SK-N-SH (cell line): ENCODE results near the gene KMT2B. TPM values are rescaled to one million over a fixed set of nuclear protein-coding genes. Genes with fewer than 3 reads are reported as not detected.

ENCODE experiments used
- CTCF ChIA-PET: fragments of 300-600, 350-600 bp; formaldehyde crosslinking; extraction: SDS; loops from one replicate; lab custom pipeline; 2021; lab: Yijun Ruan, JAX
- POLR2A ChIA-PET: fragments of 350-600 bp; sonication (Branson Sonifier 250); formaldehyde crosslinking; extraction: SDS; loops from one replicate; lab custom pipeline; 2020; ENCODE audit warnings: antibody characterized with exemption, inconsistent platforms; lab: Yijun Ruan, JAX
- DNase-seq: peaks from one replicate; pipeline ENCODE4 v3.0.0; 2012
- H2AFZ ChIP-seq: fragments of 200-600 bp; sonication (generic); 2 replicates; pipeline ENCODE4 v1.8.1; 2016; ENCODE audit warnings: antibody characterized with exemption, mild to moderate bottlenecking, low read depth
- H3F3A ChIP-seq: fragments of 200-600 bp; sonication (generic); replicated peaks from 2 replicates; pipeline ENCODE3; 2016; ENCODE audit warnings: antibody characterized with exemption, mild to moderate bottlenecking; ENCODE audit not compliant: insufficient read depth
- H3K27ac ChIP-seq, 2 experiments: fragments of 200-500 bp in 1 of 2; fragments of 200-600 bp in 1 of 2; sonication (Bioruptor generic) in 1 of 2; sonication (generic), shearing (Covaris generic) in 1 of 2; 2 replicates each; pipeline versions ENCODE4 v1.5.1 to v1.6.1; 2014 to 2016; ENCODE audit warnings: low read depth in 2 of 2, inconsistent platforms in 1 of 2, low read length in 1 of 2, mild to moderate bottlenecking in 1 of 2, mixed read lengths in 1 of 2
- H3K27me3 ChIP-seq: fragments of 200-600 bp; sonication (generic), shearing (Covaris generic); 2 replicates; pipeline ENCODE4 v1.6.1; 2016; ENCODE audit warnings: mixed run types; ENCODE audit not compliant: insufficient read depth
- H3K36me3 ChIP-seq, 2 experiments: fragments of 200-500 bp in 1 of 2; fragments of 200-600 bp in 1 of 2; sonication (Bioruptor generic) in 1 of 2; sonication (generic) in 1 of 2; replicated peaks in 1 of 2; 2 replicates each; pipeline versions ENCODE3 to v1.5.1; 2014 to 2016; ENCODE audit warnings: low read length in 1 of 2, mild to moderate bottlenecking in 1 of 2; ENCODE audit not compliant: insufficient read depth in 2 of 2, control insufficient read depth in 1 of 2
- H3K4me1 ChIP-seq, 2 experiments: fragments of 200-500 bp in 1 of 2; fragments of 200-600 bp in 1 of 2; sonication (Bioruptor generic) in 1 of 2; sonication (generic), shearing (Covaris generic) in 1 of 2; 2 replicates each; pipeline versions ENCODE4 v1.5.1 to v1.6.1; 2014 to 2016; ENCODE audit warnings: low read depth in 1 of 2, low read length in 1 of 2, mixed run types in 1 of 2; ENCODE audit not compliant: insufficient read depth in 2 of 2, control insufficient read depth in 1 of 2
- H3K4me2 ChIP-seq: fragments of 200-600 bp; sonication (generic), shearing (Covaris generic); 2 replicates; pipeline ENCODE4 v1.6.1; 2017; ENCODE audit warnings: mixed run types
- H3K4me3 ChIP-seq, 2 experiments: fragments of 200-500 bp in 1 of 2; fragments of 200-600 bp in 1 of 2; sonication (Bioruptor generic) in 1 of 2; sonication (generic), shearing (Covaris generic) in 1 of 2; 2 replicates each; pipeline versions ENCODE4 v1.5.1 to v1.8.1; 2014 to 2016; ENCODE audit warnings: low read depth in 2 of 2, inconsistent platforms in 1 of 2, low read length in 1 of 2, mild to moderate bottlenecking in 1 of 2, mixed read lengths in 1 of 2, moderate library complexity in 1 of 2
- H3K79me2 ChIP-seq: fragments of 200-600 bp; sonication (generic); 2 replicates; pipeline ENCODE4 v1.8.1; 2017; ENCODE audit warnings: mild to moderate bottlenecking; ENCODE audit not compliant: insufficient read depth
- H3K9ac ChIP-seq: fragments of 200-600 bp; sonication (generic); 2 replicates; pipeline ENCODE4 v1.6.1; 2017; ENCODE audit warnings: mixed run types
- H3K9me2 ChIP-seq: fragments of 200-600 bp; sonication (generic); 2 replicates; pipeline ENCODE4 v1.6.1; 2017; ENCODE audit warnings: mixed run types
- H3K9me3 ChIP-seq: fragments of 200-600 bp; sonication (generic); 2 replicates; pipeline ENCODE4 v1.6.1; 2017; ENCODE audit warnings: mixed run types, mild to moderate bottlenecking, moderate library complexity
- H4K20me1 ChIP-seq: fragments of 200-600 bp; sonication (generic); 2 replicates; pipeline ENCODE4 v1.6.1; 2017; ENCODE audit warnings: mild to moderate bottlenecking, mixed run types; ENCODE audit not compliant: insufficient read depth
- CHD2 ChIP-seq: fragments of 150-350 bp; IDR thresholded peaks from 2 replicates; pipeline ENCODE4 v1.6.1; 2018; ENCODE audit warnings: low read length; ENCODE audit not compliant: partially characterized antibody
- EZH2phosphoT487 ChIP-seq: fragments of 200-600 bp; sonication (generic); IDR thresholded peaks from 2 replicates; pipeline ENCODE4 v1.6.1; 2017; ENCODE audit warnings: low read depth, mixed run types, mild to moderate bottlenecking, antibody characterized with exemption, moderate library complexity, borderline replicate concordance
- FOXJ3 ChIP-seq: sonication (generic); formaldehyde crosslinking; IDR thresholded peaks from 2 replicates; pipeline ENCODE4 v1.5.1; 2020; ENCODE audit warnings: mild to moderate bottlenecking, missing genetic modification reagents
- FOXM1 ChIP-seq: IDR thresholded peaks from 2 replicates; pipeline ENCODE4 v1.4.0; 2012; ENCODE audit warnings: low read depth, mild to moderate bottlenecking
- MXI1 ChIP-seq: IDR thresholded peaks from 2 replicates; pipeline ENCODE4 v1.6.1; 2012; ENCODE audit warnings: mild to moderate bottlenecking, low read depth, low read length, improper control_type of control experiment
- NFIC ChIP-seq: IDR thresholded peaks from 2 replicates; pipeline ENCODE4 v1.4.0; 2012; ENCODE audit warnings: borderline replicate concordance
- NRF1 ChIP-seq: IDR thresholded peaks from 2 replicates; pipeline ENCODE4 v1.6.1; 2012; ENCODE audit warnings: low read depth, mild to moderate bottlenecking, low read length
- POLR2AphosphoS5 ChIP-seq: IDR thresholded peaks from 2 replicates; pipeline ENCODE4 v1.6.1; 2012; ENCODE audit warnings: low read depth, low read length
- RXRA ChIP-seq: IDR thresholded peaks from 2 replicates; pipeline ENCODE4 v1.4.0; 2012; ENCODE audit warnings: low read depth, mild to moderate bottlenecking, borderline replicate concordance
- SMC3 ChIP-seq: IDR thresholded peaks from 2 replicates; pipeline ENCODE4 v1.6.1; 2012; ENCODE audit warnings: low read depth, low read length, improper control_type of control experiment
- TCF12 ChIP-seq: IDR thresholded peaks from 2 replicates; pipeline ENCODE4 v1.4.0; 2012
- WGBS: methylation state at CpG from one replicate; pipeline ENCODE4 v1.1.6; 2017; ENCODE audit warnings: low lambda C conversion rate; 5-methylcytosine and 5-hydroxymethylcytosine counted together
- polyA plus RNA-seq, 3 experiments: library from polyadenylated mRNA; depleted of rRNA; stranded (reverse); fragments of >200 nt; gene quantifications; 2 replicates each; pipeline ENCODE4 v1.2.3, GENCODE V29; 2012
- TF ChIP-seq, protein P1 (sequence below): IDR thresholded peaks from 2 replicates; pipeline ENCODE4; 2012
- TF ChIP-seq, protein P2 (sequence below): fragments of 200-600 bp; sonication (generic); IDR thresholded peaks from 2 replicates; pipeline ENCODE4 v1.6.1; 2017; ENCODE audit warnings: antibody characterized with exemption, mild to moderate bottlenecking, moderate library complexity
- TF ChIP-seq, protein P3 (sequence below): fragments of 150-350 bp; IDR thresholded peaks from 2 replicates; pipeline ENCODE4 v1.6.1; 2017; ENCODE audit warnings: antibody characterized with exemption, low read length, low read depth, borderline replicate concordance
- TF ChIP-seq, protein P4 (sequence below): IDR thresholded peaks from 2 replicates; pipeline ENCODE4 v1.4.0; 2012; ENCODE audit warnings: low read depth, borderline replicate concordance
- TF ChIP-seq, protein P5 (sequence below): fragments of 150-350 bp; IDR thresholded peaks from 2 replicates; pipeline ENCODE4 v1.6.1; 2016; ENCODE audit warnings: mild to moderate bottlenecking, low read depth, low read length
- TF ChIP-seq, protein P6 (sequence below): IDR thresholded peaks from 2 replicates; pipeline ENCODE4 v1.4.0; 2012; ENCODE audit warnings: low read depth, borderline replicate concordance

KMT2B gene
- polyA plus RNA-seq, 1 of the 3 experiments (the other 2 are of a cell fraction), result 29.2 TPM

DNA sequence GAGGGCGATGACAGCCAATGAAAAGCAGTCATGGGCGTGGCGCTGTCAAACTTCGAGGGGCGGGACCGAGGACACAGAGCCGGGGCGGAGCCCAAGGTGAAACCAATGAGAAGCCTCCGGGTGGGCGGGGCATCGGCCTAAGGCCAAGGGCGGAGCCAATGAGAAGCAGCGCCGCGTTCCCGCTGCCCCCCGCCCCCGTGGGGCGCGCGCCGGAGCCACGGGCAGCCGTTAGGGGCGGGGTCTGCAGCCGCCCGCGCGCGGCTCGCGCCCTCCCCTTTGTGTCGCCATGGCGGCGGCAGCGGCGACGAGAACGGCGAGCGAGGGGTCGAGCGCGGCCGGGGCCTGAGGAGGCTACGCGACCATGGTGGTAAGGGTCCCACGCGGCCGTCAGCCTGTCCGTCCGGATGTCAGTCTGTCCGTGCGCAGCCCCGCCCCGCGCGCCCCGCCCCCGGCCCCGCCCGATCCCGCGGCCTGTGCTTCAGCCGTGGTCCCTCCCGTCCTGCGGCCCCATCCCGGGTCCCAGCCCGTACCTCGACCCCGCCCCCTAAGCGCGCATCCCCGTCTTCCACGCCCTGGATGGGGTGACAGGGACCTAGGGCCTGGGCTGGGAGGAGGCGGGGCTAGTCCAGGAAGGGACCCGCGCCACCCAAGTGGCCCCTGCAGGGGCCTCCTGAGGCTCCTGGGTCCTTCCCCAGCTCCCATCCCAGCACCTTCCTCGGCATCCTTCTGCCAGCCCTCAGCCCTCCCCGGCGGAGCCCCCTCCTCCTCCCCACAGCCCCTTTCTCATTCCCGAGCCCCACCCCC is 57.7 kb downstream of the KMT2B start, which contains the start of gene ARHGAP33 (continued):
- TF ChIP-seq NFIC (no peak), TCF12 (no peak), FOXJ3 (CRISPR knock-in tag) (no peak), MXI1 (peak; percentile 86), EZH2phosphoT487 (no peak), NRF1 (no peak)
- TF ChIP-seq, protein P1, sequence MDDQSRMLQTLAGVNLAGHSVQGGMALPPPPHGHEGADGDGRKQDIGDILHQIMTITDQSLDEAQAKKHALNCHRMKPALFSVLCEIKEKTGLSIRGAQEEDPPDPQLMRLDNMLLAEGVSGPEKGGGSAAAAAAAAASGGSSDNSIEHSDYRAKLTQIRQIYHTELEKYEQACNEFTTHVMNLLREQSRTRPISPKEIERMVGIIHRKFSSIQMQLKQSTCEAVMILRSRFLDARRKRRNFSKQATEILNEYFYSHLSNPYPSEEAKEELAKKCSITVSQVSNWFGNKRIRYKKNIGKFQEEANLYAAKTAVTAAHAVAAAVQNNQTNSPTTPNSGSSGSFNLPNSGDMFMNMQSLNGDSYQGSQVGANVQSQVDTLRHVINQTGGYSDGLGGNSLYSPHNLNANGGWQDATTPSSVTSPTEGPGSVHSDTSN, result peak; percentile 42; the same call in 1 of the 2 replicates
- TF ChIP-seq, protein P2, sequence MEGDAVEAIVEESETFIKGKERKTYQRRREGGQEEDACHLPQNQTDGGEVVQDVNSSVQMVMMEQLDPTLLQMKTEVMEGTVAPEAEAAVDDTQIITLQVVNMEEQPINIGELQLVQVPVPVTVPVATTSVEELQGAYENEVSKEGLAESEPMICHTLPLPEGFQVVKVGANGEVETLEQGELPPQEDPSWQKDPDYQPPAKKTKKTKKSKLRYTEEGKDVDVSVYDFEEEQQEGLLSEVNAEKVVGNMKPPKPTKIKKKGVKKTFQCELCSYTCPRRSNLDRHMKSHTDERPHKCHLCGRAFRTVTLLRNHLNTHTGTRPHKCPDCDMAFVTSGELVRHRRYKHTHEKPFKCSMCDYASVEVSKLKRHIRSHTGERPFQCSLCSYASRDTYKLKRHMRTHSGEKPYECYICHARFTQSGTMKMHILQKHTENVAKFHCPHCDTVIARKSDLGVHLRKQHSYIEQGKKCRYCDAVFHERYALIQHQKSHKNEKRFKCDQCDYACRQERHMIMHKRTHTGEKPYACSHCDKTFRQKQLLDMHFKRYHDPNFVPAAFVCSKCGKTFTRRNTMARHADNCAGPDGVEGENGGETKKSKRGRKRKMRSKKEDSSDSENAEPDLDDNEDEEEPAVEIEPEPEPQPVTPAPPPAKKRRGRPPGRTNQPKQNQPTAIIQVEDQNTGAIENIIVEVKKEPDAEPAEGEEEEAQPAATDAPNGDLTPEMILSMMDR, result no peak

DNA sequence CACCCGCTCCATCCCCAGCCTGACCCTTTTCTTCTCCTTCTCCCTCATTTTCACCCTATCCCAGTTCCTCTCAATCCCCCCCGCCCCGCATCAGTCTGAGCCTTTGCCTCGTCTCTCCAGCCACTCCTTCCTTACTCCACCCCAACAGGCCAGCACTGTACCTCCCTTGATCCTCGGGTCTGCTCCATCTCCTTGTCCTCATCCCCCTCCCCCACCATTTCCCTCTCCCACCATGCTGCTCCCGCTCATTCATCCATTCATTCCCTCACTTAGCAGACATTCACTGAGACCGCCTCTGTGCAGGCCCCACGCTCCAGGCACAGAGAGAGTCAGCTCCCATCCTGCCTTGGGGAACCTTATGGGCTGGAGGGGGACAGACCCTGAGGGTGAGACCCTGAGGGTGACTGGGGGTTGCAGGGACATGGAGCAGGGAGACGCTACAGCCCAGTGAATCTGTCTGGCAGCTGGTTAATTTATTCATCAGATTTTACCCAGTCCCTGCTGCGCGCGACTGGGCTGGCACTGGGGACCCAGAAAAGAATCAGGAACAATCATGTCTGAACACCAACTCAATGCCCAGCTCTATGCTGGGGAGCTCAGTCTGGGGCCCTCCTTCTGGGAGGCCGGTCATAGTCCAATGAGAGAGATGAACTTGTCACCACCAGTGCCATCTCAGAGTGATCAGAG is 58.4 kb downstream of the KMT2B start:
- H2AFZ ChIP-seq, result 0 out of 2 replicates have a peak overlapping the region, but pooled peaks have one; percentile 41
- peak overlapping the region; percentile 38; the same call in 1 of the 2 replicates for H3K9ac ChIP-seq
- H3K27ac ChIP-seq, result no peak overlapping the region
- H3K36me3 ChIP-seq, result peaks cover 0 to 3% of the 10 kb centered on the region in 2 experiments
- H3K9me3 ChIP-seq, result no peaks in the 10 kb centered on the region
- no peaks in the 10 kb centered on the region for H3K27me3 ChIP-seq
- H3K4me1 ChIP-seq, result peaks cover 0 to 12% of the 10 kb centered on the region in 2 experiments; a peak in 2 of 4 replicates
- H3K79me2 ChIP-seq, result peaks cover 13% of the 10 kb centered on the region; the same call in 1 of the 2 replicates
- no peak for DNase-seq
- H4K20me1 ChIP-seq, result no peaks in the 10 kb centered on the region
- H3K4me2 ChIP-seq, result peak overlapping the region; percentile 90
- TF ChIP-seq CHD2 (no peak), POLR2AphosphoS5 (no peak), SMC3 (no peak), FOXM1 (no peak), RXRA (no peak)
- TF ChIP-seq, protein P3, sequence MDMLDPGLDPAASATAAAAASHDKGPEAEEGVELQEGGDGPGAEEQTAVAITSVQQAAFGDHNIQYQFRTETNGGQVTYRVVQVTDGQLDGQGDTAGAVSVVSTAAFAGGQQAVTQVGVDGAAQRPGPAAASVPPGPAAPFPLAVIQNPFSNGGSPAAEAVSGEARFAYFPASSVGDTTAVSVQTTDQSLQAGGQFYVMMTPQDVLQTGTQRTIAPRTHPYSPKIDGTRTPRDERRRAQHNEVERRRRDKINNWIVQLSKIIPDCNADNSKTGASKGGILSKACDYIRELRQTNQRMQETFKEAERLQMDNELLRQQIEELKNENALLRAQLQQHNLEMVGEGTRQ, result no peak
- TF ChIP-seq, protein P4, sequence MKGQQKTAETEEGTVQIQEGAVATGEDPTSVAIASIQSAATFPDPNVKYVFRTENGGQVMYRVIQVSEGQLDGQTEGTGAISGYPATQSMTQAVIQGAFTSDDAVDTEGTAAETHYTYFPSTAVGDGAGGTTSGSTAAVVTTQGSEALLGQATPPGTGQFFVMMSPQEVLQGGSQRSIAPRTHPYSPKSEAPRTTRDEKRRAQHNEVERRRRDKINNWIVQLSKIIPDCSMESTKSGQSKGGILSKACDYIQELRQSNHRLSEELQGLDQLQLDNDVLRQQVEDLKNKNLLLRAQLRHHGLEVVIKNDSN, result no peak
- TF ChIP-seq, protein P5, sequence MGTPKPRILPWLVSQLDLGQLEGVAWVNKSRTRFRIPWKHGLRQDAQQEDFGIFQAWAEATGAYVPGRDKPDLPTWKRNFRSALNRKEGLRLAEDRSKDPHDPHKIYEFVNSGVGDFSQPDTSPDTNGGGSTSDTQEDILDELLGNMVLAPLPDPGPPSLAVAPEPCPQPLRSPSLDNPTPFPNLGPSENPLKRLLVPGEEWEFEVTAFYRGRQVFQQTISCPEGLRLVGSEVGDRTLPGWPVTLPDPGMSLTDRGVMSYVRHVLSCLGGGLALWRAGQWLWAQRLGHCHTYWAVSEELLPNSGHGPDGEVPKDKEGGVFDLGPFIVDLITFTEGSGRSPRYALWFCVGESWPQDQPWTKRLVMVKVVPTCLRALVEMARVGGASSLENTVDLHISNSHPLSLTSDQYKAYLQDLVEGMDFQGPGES, result no peak
- TF ChIP-seq, protein P2, result no peak
- TF ChIP-seq, protein P6, sequence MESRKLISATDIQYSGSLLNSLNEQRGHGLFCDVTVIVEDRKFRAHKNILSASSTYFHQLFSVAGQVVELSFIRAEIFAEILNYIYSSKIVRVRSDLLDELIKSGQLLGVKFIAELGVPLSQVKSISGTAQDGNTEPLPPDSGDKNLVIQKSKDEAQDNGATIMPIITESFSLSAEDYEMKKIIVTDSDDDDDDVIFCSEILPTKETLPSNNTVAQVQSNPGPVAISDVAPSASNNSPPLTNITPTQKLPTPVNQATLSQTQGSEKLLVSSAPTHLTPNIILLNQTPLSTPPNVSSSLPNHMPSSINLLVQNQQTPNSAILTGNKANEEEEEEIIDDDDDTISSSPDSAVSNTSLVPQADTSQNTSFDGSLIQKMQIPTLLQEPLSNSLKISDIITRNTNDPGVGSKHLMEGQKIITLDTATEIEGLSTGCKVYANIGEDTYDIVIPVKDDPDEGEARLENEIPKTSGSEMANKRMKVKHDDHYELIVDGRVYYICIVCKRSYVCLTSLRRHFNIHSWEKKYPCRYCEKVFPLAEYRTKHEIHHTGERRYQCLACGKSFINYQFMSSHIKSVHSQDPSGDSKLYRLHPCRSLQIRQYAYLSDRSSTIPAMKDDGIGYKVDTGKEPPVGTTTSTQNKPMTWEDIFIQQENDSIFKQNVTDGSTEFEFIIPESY, result no peak
- ChIA-PET POLR2A (interaction anchor here (0.5 kb wide), 1 partner anchor 65 kb away, joined by 4 read pairs; no protein-coding TSS in a partner anchor), CTCF (interaction anchor here (1.0 to 1.4 kb wide), 2 partner anchors 11 to 44 kb away, joined by 3 read pairs; no protein-coding TSS in a partner anchor)
- no peaks in the 10 kb centered on the region for H3K9me2 ChIP-seq
- 54% methylated on average over 13 of the region's 13 CpGs for WGBS
- peaks cover 8% of the 10 kb centered on the region for H3F3A ChIP-seq
- H3K4me3 ChIP-seq, result peak overlapping the region; percentile 59 to 76
